Right lobe of liver (tissue), 4 donors: Measurements from ENCODE around the gene GNG5.
"Not testable (repeated sequence)": the region's sequence is repeated elsewhere in the genome, so short reads cannot be mapped to it uniquely, and the experiment has no call there.

Experiments
- POLR2A ChIP-seq: fragments of 450-650 bp; IDR thresholded peaks from one replicate; pipeline ENCODE4 v1.6.1; 2017; ENCODE audit warnings: antibody characterized with exemption, mild to moderate bottlenecking
- TF ChIP-seq, protein P1 (sequence below), 4 donors: fragments of 200-600 bp in 3 of 4; fragments of 450-650 bp in 1 of 4; IDR thresholded peaks; one replicate each; pipeline versions ENCODE4 v1.5.1 to v1.8.0; 2016 to 2022; ENCODE audit warnings: antibody characterized with exemption in 4 of 4, mild to moderate bottlenecking in 2 of 4
- donor health status: DM: no; HTN: no; CAD: no.
- donor health status: DM: no; HTN: no; CAD: no.
- donor health status: DM: no; HTN: yes; CAD: no.

- TF ChIP-seq, protein P1, sequence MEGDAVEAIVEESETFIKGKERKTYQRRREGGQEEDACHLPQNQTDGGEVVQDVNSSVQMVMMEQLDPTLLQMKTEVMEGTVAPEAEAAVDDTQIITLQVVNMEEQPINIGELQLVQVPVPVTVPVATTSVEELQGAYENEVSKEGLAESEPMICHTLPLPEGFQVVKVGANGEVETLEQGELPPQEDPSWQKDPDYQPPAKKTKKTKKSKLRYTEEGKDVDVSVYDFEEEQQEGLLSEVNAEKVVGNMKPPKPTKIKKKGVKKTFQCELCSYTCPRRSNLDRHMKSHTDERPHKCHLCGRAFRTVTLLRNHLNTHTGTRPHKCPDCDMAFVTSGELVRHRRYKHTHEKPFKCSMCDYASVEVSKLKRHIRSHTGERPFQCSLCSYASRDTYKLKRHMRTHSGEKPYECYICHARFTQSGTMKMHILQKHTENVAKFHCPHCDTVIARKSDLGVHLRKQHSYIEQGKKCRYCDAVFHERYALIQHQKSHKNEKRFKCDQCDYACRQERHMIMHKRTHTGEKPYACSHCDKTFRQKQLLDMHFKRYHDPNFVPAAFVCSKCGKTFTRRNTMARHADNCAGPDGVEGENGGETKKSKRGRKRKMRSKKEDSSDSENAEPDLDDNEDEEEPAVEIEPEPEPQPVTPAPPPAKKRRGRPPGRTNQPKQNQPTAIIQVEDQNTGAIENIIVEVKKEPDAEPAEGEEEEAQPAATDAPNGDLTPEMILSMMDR (IDR thresholded peaks at IDR 0.05) = not testable (repeated sequence)
- TF ChIP-seq POLR2A = not testable (repeated sequence)
Measured at GRCh38 chr1:84448704-84449103, 57.7 kb downstream of the GNG5 start.
